GM18909 (cell line): ENCODE results near the gene GORASP1.

Experiments used
- ATAC-seq: cut with Tn5 transposase; IDR thresholded peaks from one replicate; pipeline ENCODE4 v1.9.1; 2021; ENCODE audit warnings: mild to moderate bottlenecking; ENCODE audit not compliant: unreplicated experiment, poor library complexity

Gene GORASP1

GRCh38 chr3:39126532-39127071 lies 19.2 kb upstream of the GORASP1 start:
- no peak for ATAC-seq

GRCh38 chr3:39125841-39126500 lies 18.5 kb upstream of the GORASP1 start:
- no peak for ATAC-seq

GRCh38 chr3:39124876-39125840 lies 17.7 kb upstream of the GORASP1 start:
- no peak for ATAC-seq

- ATAC-seq = peak; percentile 76
Observed at GRCh38 chr3:39122813-39123212, 15.4 kb upstream of the GORASP1 start.

- ATAC-seq = no peak
Observed at GRCh38 chr3:39121621-39122020, 14.2 kb upstream of the GORASP1 start.

- no peak for ATAC-seq
Observed at GRCh38 chr3:39118931-39119660, 11.7 kb upstream of the GORASP1 start.

GRCh38 chr3:39118079-39118478 lies 10.7 kb upstream of the GORASP1 start:
- ATAC-seq = no peak

GRCh38 chr3:39115870-39116269 lies 8.4 kb upstream of the GORASP1 start:
- ATAC-seq = no peak

GRCh38 chr3:39114456-39114855 lies 7.0 kb upstream of the GORASP1 start:
- ATAC-seq = no peak

- no peak for ATAC-seq
Observed at GRCh38 chr3:39113291-39113690, 5.9 kb upstream of the GORASP1 start.

GRCh38 chr3:39112535-39112934 lies 5.1 kb upstream of the GORASP1 start:
- ATAC-seq = no peak

- no peak for ATAC-seq
Observed at GRCh38 chr3:39112113-39112512, 4.7 kb upstream of the GORASP1 start.

GRCh38 chr3:39110041-39110639 lies 2.7 kb upstream of the GORASP1 start:
- no peak for ATAC-seq

GRCh38 chr3:39109086-39109485 lies 1.7 kb upstream of the GORASP1 start:
- ATAC-seq = no peak

- peak; percentile 88 for ATAC-seq
Observed at GRCh38 chr3:39108200-39108710, 828 bp upstream of the GORASP1 start.

GRCh38 chr3:39106851-39107387 lies 508 bp downstream of the GORASP1 start:
- peak; percentile 1 for ATAC-seq

- ATAC-seq = no peak
Observed at GRCh38 chr3:39106281-39106811, 1.1 kb downstream of the GORASP1 start.

GRCh38 chr3:39105687-39106063 lies 1.8 kb downstream of the GORASP1 start:
- ATAC-seq = no peak

- ATAC-seq = no peak
Observed at GRCh38 chr3:39104961-39105686, 2.3 kb downstream of the GORASP1 start.
